Measurements from ENCODE around the gene PLEKHM1. TPM values are rescaled to one million over a fixed set of nuclear protein-coding genes. Genes with fewer than 3 reads are reported as not detected.
A peak's percentile ranks its signal among the peaks of the same experiment; 100 is the strongest.

PLEKHM1 gene
- total RNA-seq, 2 experiments from 2014 or later = 20.4 to 21.2 TPM

- Mint-ChIP-seq H3K27ac (no peak overlapping the region), H3K4me3 (no peak overlapping the region), H3K4me1 (peaks cover 26% of the 10 kb centered on the region), H3K9me3 (ENCODE audit: low read depth) (no peaks in the 10 kb centered on the region), H3K36me3 (ENCODE audit: low read depth) (peaks cover 1% of the 10 kb centered on the region), H3K27me3 (no peaks in the 10 kb centered on the region)
- ChIA-PET POLR2A (no interaction called here), CTCF (interaction anchor here (0.6 kb wide), 2 partner anchors 124 to 249 kb away, joined by 3 read pairs; no protein-coding TSS in a partner anchor)
- intact Hi-C loops (cut with DNase I, micrococcal nuclease) = no loop called here
- ATAC-seq = no peak
- DNase-seq = no peak
Measured at GRCh38 chr17:45413498-45413923, 77.0 kb downstream of the PLEKHM1 start.

DNA sequence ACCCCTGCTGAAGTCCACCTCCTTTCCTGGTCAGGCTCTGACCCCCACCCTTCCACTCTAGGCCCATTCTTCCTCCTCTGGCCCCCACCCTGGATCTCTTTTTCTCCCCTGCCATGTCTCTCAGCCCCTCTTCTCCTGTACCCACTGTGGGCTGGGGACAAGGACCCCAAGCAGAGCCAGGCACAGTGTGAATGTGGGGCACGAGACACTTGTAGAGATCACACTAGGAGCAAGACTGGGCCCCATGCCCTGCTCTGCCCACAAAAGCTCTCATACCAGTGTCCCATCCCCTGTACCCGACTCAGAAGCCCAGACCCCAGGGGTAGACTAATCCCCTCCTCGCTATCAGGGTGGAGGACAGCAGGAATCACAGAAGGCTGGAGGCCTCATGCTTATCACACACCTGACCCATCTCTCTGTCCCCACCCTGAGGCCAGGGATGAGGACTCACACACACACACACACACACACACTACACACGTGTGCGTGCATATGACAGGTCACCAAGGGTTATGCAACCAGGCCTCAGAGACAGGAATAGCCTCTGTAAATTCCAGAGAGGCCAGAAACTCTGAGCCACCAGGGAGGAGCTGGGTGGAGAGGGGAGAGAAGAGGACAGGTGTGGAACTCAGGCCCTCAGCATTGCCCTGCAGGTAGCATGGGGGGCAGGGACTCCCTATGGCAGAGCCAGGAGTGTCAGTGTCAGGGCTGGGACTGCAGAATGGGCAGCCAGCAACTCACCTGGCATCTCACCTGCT lies 79.0 kb downstream of the PLEKHM1 start:
- POLR2A ChIA-PET = no interaction called here
- DNase-seq (no peak), ATAC-seq (no peak)
- no peaks in the 10 kb centered on the region for H3K9me3 Mint-ChIP-seq (ENCODE audit: low read depth)
- no peaks in the 10 kb centered on the region for H3K27me3 Mint-ChIP-seq
- H3K36me3 Mint-ChIP-seq (ENCODE audit: low read depth) = peaks cover 10% of the 10 kb centered on the region
- peaks cover 40% of the 10 kb centered on the region for H3K4me1 Mint-ChIP-seq
- H3K27ac Mint-ChIP-seq = peak overlapping the region; percentile 96
- intact Hi-C loops (cut with DNase I, micrococcal nuclease) = no loop called here
- CTCF ChIA-PET = interaction anchor here (0.9 to 1.3 kb wide), 2 partner anchors 17 to 312 kb away, joined by 3 to 4 read pairs; no protein-coding TSS in a partner anchor
- H3K4me3 Mint-ChIP-seq = peak overlapping the region; percentile 95

DNA sequence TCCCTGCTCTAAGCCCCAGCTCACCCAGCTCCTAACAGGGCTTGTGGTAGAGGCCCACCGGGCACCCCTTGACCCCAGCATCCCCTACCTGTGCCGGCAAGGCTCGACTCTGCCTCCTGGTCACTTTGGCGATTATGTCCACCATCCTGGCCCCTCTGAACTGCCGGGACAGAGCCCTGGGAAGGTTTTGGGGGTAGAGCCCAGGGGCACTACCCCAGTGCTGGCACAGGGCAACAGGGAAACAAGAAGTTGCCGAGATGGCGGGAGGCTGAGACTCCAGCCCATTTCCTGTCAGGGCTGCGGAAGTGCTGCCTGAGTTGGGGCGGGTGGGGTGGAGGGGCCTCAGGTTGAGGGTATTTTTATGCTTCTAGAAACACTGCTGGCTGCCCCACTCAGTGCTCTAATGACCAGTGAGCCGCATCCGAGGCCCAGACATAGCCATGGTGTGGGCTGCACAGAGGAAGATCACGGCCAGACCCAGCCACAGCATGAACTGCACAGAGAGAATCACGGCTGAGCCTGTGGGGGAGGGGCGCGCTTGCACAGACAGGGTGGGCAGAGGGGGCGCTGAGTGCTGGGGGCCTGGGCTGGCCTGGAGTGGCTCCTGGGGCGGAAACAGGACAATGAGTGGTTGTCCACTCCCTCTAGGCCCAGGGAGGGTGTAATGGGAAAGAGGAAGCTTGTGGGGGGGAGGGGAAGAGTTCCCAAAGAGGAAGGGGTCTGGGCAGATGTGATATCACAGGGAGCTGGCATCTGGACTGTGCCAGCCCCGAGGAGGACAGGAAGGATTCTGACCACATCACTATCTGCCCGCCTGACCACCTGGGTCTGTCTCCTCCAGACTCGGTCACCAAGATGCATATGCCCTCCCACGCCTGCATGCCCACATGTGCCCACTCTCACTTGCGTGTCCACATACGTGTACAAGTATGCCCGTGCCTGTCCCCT lies 80.1 kb downstream of the PLEKHM1 start:
- CTCF ChIA-PET = interaction anchor here (0.9 to 1.1 kb wide), 2 partner anchors 9 to 18 kb away, joined by 3 read pairs; no protein-coding TSS in a partner anchor
- H3K4me3 Mint-ChIP-seq = peak overlapping the region; percentile 95
- H3K27me3 Mint-ChIP-seq = no peaks in the 10 kb centered on the region
- H3K9me3 Mint-ChIP-seq (ENCODE audit: low read depth) = no peaks in the 10 kb centered on the region
- peaks cover 40% of the 10 kb centered on the region for H3K4me1 Mint-ChIP-seq
- DNase-seq (peak; percentile 79), ATAC-seq (peak; percentile 82)
- H3K27ac Mint-ChIP-seq = peak overlapping the region; percentile 96
- POLR2A ChIA-PET = interaction anchor here (1.1 kb wide), 1 partner anchor 36 kb away, joined by 3 read pairs; no protein-coding TSS in a partner anchor
- H3K36me3 Mint-ChIP-seq (ENCODE audit: low read depth) = peaks cover 15% of the 10 kb centered on the region
- intact Hi-C loops (cut with DNase I, micrococcal nuclease) = no loop called here

GRCh38 chr17:45409659-45410076 lies 80.9 kb downstream of the PLEKHM1 start:
- POLR2A ChIA-PET = interaction anchor here (0.9 to 1.1 kb wide), 2 partner anchors 17 to 36 kb away, joined by 3 to 4 read pairs; no protein-coding TSS in a partner anchor
- intact Hi-C loops (cut with DNase I, micrococcal nuclease) = no loop called here
- H3K4me1 Mint-ChIP-seq = peaks cover 40% of the 10 kb centered on the region

DNA sequence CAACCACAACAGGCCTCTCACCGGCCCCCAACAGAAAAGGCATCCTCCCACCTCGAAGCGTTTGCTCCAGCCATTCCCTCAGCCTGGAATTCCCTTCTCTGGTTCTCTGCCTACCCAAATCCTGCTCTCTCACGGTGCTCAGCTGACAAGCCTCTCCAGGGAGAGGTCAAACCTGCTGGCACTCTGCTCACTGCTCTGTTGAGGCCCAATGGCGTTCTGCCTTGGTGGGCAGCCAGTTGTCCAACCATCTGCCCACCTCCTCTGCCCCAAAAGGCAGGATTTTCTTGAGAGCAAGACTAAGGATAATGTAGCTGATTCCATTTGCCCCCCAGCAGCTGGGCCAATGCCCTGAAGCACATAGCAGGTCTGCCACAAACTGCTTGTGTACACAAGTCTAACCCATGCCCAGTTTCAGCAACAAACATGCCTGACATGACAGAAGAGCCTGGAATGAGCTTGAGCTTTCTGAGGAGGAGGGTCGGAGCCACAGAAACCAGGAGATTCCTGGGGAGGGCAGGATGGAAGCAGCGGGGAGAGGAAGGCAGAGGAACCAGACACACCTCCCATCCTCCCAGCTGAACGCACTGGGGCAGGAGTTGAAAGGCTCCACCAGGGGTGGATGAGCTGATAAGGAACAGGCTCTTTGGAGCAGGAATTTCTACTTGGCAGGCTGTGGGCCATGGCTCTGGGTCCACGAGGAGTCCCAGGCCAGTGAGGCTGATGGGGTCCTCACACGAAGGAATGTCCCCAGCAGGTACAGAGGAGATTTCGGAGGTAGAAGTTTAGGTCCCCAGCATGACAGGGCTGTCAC lies 81.7 kb downstream of the PLEKHM1 start:
- peak overlapping the region; percentile 96 for H3K27ac Mint-ChIP-seq
- DNase-seq = no peak
- ATAC-seq = no peak
- H3K4me1 Mint-ChIP-seq = peaks cover 40% of the 10 kb centered on the region
- intact Hi-C loops (cut with DNase I, micrococcal nuclease) = no loop called here
- H3K36me3 Mint-ChIP-seq (ENCODE audit: low read depth) = peaks cover 25% of the 10 kb centered on the region
- no peaks in the 10 kb centered on the region for H3K27me3 Mint-ChIP-seq
- H3K4me3 Mint-ChIP-seq = peak overlapping the region; percentile 95
- no peaks in the 10 kb centered on the region for H3K9me3 Mint-ChIP-seq (ENCODE audit: low read depth)
- CTCF ChIA-PET = interaction anchor here (0.6 to 1.1 kb wide), 8 partner anchors 15 to 251 kb away, joined by 3 to 6 read pairs (median 3); no protein-coding TSS in a partner anchor
- POLR2A ChIA-PET = interaction anchor here (0.9 to 1.1 kb wide), 2 partner anchors 16 to 37 kb away, joined by 3 to 4 read pairs; no protein-coding TSS in a partner anchor

More at GRCh38 chr17:45409659-45410076, 80.9 kb downstream of the PLEKHM1 start:
- peaks cover 18% of the 10 kb centered on the region for H3K36me3 Mint-ChIP-seq (ENCODE audit: low read depth)
- H3K4me3 Mint-ChIP-seq = peak overlapping the region; percentile 95
- CTCF ChIA-PET = interaction anchor here (0.6 to 1.1 kb wide), 4 partner anchors 8 to 191 kb away, joined by 3 to 6 read pairs (median 3); no protein-coding TSS in a partner anchor
- ATAC-seq (peak; percentile 30), DNase-seq (peak; percentile 38)
- H3K27me3 Mint-ChIP-seq = no peaks in the 10 kb centered on the region
- peak overlapping the region; percentile 96 for H3K27ac Mint-ChIP-seq
- H3K9me3 Mint-ChIP-seq (ENCODE audit: low read depth) = no peaks in the 10 kb centered on the region

GRCh38 chr17:45406107-45406506 lies 84.4 kb downstream of the PLEKHM1 start:
- ATAC-seq = no peak
- Mint-ChIP-seq H3K9me3 (ENCODE audit: low read depth) (no peaks in the 10 kb centered on the region), H3K27me3 (no peaks in the 10 kb centered on the region), H3K4me3 (no peak overlapping the region), H3K27ac (no peak overlapping the region), H3K4me1 (peaks cover 31% of the 10 kb centered on the region), H3K36me3 (ENCODE audit: low read depth) (peaks cover 35% of the 10 kb centered on the region)
- ChIA-PET CTCF (interaction anchor here (0.8 to 1.0 kb wide), 2 partner anchors 22 to 140 kb away, joined by 3 read pairs; no protein-coding TSS in a partner anchor), POLR2A (no interaction called here)
- DNase-seq = no peak
- intact Hi-C loops (cut with DNase I, micrococcal nuclease) = no loop called here

DNA sequence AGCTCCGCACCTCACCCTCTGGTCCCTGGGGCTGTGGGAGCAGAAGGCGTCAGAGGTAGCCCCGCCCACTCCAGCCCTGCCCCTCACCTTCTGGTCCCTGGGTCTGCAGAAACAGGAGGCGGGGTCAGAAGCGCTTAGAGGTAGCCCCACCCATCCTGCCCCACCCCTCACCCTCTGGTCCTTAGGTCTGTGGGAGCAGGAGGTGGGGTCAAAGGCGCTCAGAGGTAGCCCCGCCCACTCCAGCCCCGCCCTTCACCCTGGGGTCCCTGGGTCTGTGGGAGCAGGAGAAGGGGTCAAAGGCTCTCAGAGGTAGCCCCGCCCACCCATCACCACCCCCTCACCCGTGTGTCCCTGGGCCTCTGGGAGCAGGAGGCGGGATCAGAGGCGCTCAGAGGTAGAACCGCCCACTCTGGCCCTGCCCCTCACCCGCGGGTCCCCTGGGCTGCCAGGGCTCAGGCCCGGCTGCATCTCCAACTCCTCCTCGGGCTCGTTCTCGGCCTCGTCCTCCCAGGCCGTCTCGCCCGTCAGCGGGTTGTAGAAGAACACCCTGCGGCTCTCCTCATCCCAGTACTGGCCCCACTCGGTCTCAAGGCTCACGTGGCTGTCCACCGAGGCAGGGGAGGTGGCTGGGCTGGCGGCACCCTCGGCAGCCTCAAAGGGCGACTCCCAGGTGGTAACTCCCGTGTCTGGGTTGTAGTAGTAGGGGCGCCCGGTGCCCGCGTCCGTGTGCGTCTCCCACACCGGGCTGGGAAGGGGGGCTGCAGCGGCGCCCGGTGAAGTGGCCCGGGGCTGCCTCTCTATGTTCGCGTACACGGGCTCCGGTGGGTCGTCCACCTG lies 85.1 kb downstream of the PLEKHM1 start:
- Mint-ChIP-seq H3K4me1 (peaks cover 24% of the 10 kb centered on the region), H3K4me3 (no peak overlapping the region), H3K27me3 (no peaks in the 10 kb centered on the region), H3K9me3 (ENCODE audit: low read depth) (no peaks in the 10 kb centered on the region), H3K27ac (no peak overlapping the region), H3K36me3 (ENCODE audit: low read depth) (peaks cover 40% of the 10 kb centered on the region)
- ATAC-seq (peak; percentile 30), DNase-seq (no peak)
- POLR2A ChIA-PET = no interaction called here
- CTCF ChIA-PET = no interaction called here
- intact Hi-C loops (cut with DNase I, micrococcal nuclease) = no loop called here

DNA sequence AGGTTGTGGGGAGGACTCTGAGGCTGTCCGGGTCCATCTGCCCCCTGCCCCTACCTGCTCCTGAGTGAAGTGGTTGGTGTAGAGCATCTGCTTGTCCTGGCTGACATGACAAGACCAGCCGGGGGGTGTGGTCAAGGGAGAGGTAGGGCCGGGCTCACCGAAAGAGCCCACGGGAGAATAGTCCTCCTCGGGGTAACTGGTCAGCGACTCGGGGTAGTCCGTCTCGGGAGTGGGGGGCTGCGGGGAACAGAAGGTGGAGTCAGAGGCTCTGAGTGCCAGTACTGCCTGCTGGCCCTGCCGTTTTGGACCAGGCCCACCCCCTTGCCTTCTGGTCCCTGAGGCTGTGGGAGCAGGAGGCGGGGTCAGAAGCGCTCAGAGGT lies 85.7 kb downstream of the PLEKHM1 start:
- ATAC-seq = no peak
- no peaks in the 10 kb centered on the region for H3K27me3 Mint-ChIP-seq
- no peak overlapping the region for H3K4me3 Mint-ChIP-seq
- H3K9me3 Mint-ChIP-seq (ENCODE audit: low read depth) = no peaks in the 10 kb centered on the region
- H3K27ac Mint-ChIP-seq = no peak overlapping the region
- no peak for DNase-seq
- ChIA-PET CTCF (no interaction called here), POLR2A (no interaction called here)
- intact Hi-C loops (cut with DNase I, micrococcal nuclease) = no loop called here
- peaks cover 23% of the 10 kb centered on the region for H3K4me1 Mint-ChIP-seq
- peaks cover 45% of the 10 kb centered on the region for H3K36me3 Mint-ChIP-seq (ENCODE audit: low read depth)

GRCh38 chr17:45403906-45404490 lies 86.5 kb downstream of the PLEKHM1 start:
- H3K4me1 Mint-ChIP-seq = peaks cover 19% of the 10 kb centered on the region
- H3K4me3 Mint-ChIP-seq = no peak overlapping the region
- H3K27ac Mint-ChIP-seq = no peak overlapping the region
- no peak for DNase-seq
- ATAC-seq = no peak
- H3K36me3 Mint-ChIP-seq (ENCODE audit: low read depth) = peaks cover 49% of the 10 kb centered on the region
- POLR2A ChIA-PET = no interaction called here
- no peaks in the 10 kb centered on the region for H3K9me3 Mint-ChIP-seq (ENCODE audit: low read depth)
- intact Hi-C loops (cut with DNase I, micrococcal nuclease) = no loop called here
- H3K27me3 Mint-ChIP-seq = no peaks in the 10 kb centered on the region
- CTCF ChIA-PET = interaction anchor here (1.1 kb wide), 1 partner anchor 185 kb away, joined by 6 read pairs; no protein-coding TSS in a partner anchor

- CTCF ChIA-PET = interaction anchor here (1.1 kb wide), 1 partner anchor 184 kb away, joined by 6 read pairs; no protein-coding TSS in a partner anchor
Measured at GRCh38 chr17:45402916-45403315, 87.6 kb downstream of the PLEKHM1 start.

More at GRCh38 chr17:45402916-45403315, 87.6 kb downstream of the PLEKHM1 start:
- peaks cover 50% of the 10 kb centered on the region for H3K36me3 Mint-ChIP-seq (ENCODE audit: low read depth)
- ATAC-seq = no peak
- H3K4me1 Mint-ChIP-seq = peaks cover 8% of the 10 kb centered on the region
- H3K9me3 Mint-ChIP-seq (ENCODE audit: low read depth) = no peaks in the 10 kb centered on the region
- H3K27ac Mint-ChIP-seq = no peak overlapping the region
- H3K4me3 Mint-ChIP-seq = no peak overlapping the region
- H3K27me3 Mint-ChIP-seq = no peaks in the 10 kb centered on the region
- intact Hi-C loops (cut with DNase I, micrococcal nuclease) = no loop called here
- DNase-seq = no peak
- POLR2A ChIA-PET = no interaction called here
